ENCODE results near the gene LRRC23. TPM values are rescaled to one million over a fixed set of nuclear protein-coding genes. Genes with fewer than 3 reads are reported as not detected.
A peak's percentile ranks its signal among the peaks of the same experiment; 100 is the strongest.

The LRRC23 gene
- total and polyA plus RNA-seq, 2 of the 4 experiments (the other 2 are of a cell fraction), result 11.1 to 11.4 TPM

DNA sequence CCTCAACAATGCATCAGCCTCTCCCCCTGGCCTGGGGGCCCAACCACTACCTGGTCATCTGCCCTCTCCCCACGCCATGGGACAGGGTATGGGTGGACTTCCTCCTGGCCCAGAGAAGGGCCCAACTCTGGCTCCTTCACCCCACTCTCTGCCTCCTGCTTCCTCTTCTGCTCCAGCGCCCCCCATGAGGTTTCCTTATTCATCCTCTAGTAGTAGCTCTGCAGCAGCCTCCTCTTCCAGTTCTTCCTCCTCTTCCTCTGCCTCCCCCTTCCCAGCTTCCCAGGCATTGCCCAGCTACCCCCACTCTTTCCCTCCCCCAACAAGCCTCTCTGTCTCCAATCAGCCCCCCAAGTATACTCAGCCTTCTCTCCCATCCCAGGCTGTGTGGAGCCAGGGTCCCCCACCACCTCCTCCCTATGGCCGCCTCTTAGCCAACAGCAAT lies 31.6 kb downstream of the LRRC23 start:
- no peak overlapping the region for H2AFZ ChIP-seq (replicated peaks; ENCODE audit: low read length, poor library complexity)
- DNase-seq, result no peak
- no peak overlapping the region for H3K4ac ChIP-seq (ENCODE audit: low read depth, low read length)
- no peak overlapping the region for H2AK5ac ChIP-seq (ENCODE audit: low read depth, low read length)
- H3K27me3 ChIP-seq (ENCODE audit: control insufficient read depth, insufficient read depth, low read length), result no peaks in the 10 kb centered on the region
- no TSS peak for BruUV-seq (replicated peaks)
- no peak overlapping the region for H4K5ac ChIP-seq (ENCODE audit: low read depth, low read length)
- H3K79me1 ChIP-seq (ENCODE audit: low read depth in 1 of 2, low read length in 2 of 2), result peaks cover 13 to 70% of the 10 kb centered on the region in 2 experiments; a peak in 3 of 4 replicates
- peaks cover 57% of the 10 kb centered on the region for H3K36me3 ChIP-seq (ENCODE audit: control insufficient read depth, insufficient read depth, low read length)
- WGBS, 2 experiments (ENCODE audit: extremely low coverage in 2 of 2, insufficient read length in 1 of 2), result 100% methylated on average over 1 of the region's 3 CpGs; no CpG with 5 or more reads in 1 of the 2 experiments
- no peak overlapping the region for H2BK5ac ChIP-seq (ENCODE audit: low read depth, low read length, poor library complexity, severe bottlenecking)
- in situ Hi-C loops (cut with MboI; ENCODE audit: low sequenced_read_pairs) (no loop called here), dilution Hi-C loops (cut with HindIII; ENCODE audit: low sequenced_read_pairs, unreplicated experiment) (no loop called here), intact Hi-C loops (cut with micrococcal nuclease) (no loop called here)
- H3K9me1 ChIP-seq (ENCODE audit: insufficient read depth, low read length), result peaks cover 5% of the 10 kb centered on the region; the same call in 1 of the 2 replicates
- TF ChIP-seq RAD21 (IDR thresholded peaks at IDR 0.05; ENCODE audit: low read length), result no peak
- no peaks in the 10 kb centered on the region for H3K9me3 ChIP-seq (ENCODE audit: control insufficient read depth, insufficient read depth, low read length)
- no peak overlapping the region for H3K14ac ChIP-seq (replicated peaks; ENCODE audit: low read depth, low read length)
- no peak overlapping the region for H3K56ac ChIP-seq (ENCODE audit: extremely low read depth, insufficient read depth, low read length)
- no peak overlapping the region for H2BK120ac ChIP-seq (ENCODE audit: low read depth, low read length)
- no peak overlapping the region for H4K8ac ChIP-seq (ENCODE audit: low read depth in 2 of 2, low read length in 2 of 2)
- H2BK20ac ChIP-seq (ENCODE audit: low read depth, low read length), result no peak overlapping the region
- no peak overlapping the region for H3K27ac ChIP-seq (ENCODE audit: insufficient read depth, low read length)
- no peak overlapping the region for H2BK15ac ChIP-seq (ENCODE audit: low read depth, low read length)
- no peak for ATAC-seq (ENCODE audit: low read depth)
- peaks cover 9% of the 10 kb centered on the region for H3K4me1 ChIP-seq (ENCODE audit: control insufficient read depth, insufficient read depth, low read length)
- H3K18ac ChIP-seq (ENCODE audit: low read depth, low read length), result no peak overlapping the region
- peaks cover 37% of the 10 kb centered on the region for H4K20me1 ChIP-seq (ENCODE audit: insufficient read depth, low read length)
- no peak overlapping the region for H3K4me3 ChIP-seq (ENCODE audit: insufficient read depth, low read depth, low read length)
- H2AK9ac ChIP-seq (replicated peaks; ENCODE audit: low read depth, low read length, poor library complexity), result peak overlapping the region; percentile 58
- H3K23ac ChIP-seq (ENCODE audit: low read depth, low read length), result no peak overlapping the region
- CTCF ChIA-PET, result no interaction called here
- no peak overlapping the region for H3K4me2 ChIP-seq (ENCODE audit: low read depth, low read length)
- H4K91ac ChIP-seq (ENCODE audit: insufficient read depth, low read depth, low read length), result no peak overlapping the region
- POLR2A ChIA-PET (ENCODE audit: unreplicated experiment), result no interaction called here
- no peak overlapping the region for H3K9ac ChIP-seq (ENCODE audit: low read depth, low read length)
